ENCODE results near the gene TNFAIP8L1.

DNA sequence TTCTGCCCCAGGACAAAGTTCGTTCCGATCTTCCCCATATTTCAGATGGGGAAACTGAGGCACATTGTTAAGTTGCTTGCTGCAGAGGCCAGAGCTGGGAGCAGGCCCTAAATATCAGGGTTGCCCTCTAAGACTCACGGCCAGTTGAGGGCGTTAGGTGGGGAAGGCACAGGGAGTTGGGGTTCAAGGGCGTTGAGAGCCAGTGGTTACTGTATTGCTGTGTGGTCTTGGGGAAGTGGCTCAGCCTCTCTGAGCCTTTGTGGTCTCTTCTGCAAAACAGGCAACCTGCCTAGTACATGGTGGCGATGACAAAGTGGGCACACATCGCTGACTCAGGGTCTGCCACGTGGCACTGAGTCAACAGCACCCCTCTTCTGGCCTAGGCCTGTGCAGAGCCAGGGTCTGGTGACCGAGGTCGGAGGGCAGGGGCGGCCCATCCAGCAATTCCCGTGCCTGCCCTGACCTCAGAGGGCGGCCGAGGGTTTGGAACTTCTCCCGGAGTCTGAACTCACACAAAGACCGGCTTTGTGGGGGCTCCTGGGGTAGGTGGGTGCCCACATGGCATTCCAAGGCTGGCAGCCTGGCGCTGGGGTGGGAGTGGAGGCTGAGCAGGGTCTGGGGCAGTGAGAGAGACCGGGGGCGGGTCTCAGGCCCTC lies 10.2 kb downstream of the TNFAIP8L1 start:
- TF ChIP-seq, protein P1, sequence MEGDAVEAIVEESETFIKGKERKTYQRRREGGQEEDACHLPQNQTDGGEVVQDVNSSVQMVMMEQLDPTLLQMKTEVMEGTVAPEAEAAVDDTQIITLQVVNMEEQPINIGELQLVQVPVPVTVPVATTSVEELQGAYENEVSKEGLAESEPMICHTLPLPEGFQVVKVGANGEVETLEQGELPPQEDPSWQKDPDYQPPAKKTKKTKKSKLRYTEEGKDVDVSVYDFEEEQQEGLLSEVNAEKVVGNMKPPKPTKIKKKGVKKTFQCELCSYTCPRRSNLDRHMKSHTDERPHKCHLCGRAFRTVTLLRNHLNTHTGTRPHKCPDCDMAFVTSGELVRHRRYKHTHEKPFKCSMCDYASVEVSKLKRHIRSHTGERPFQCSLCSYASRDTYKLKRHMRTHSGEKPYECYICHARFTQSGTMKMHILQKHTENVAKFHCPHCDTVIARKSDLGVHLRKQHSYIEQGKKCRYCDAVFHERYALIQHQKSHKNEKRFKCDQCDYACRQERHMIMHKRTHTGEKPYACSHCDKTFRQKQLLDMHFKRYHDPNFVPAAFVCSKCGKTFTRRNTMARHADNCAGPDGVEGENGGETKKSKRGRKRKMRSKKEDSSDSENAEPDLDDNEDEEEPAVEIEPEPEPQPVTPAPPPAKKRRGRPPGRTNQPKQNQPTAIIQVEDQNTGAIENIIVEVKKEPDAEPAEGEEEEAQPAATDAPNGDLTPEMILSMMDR (IDR thresholded peaks at IDR 0.05; ENCODE audit: low read depth, low read length, missing input control) = no peak
- TF ChIP-seq, protein P2, sequence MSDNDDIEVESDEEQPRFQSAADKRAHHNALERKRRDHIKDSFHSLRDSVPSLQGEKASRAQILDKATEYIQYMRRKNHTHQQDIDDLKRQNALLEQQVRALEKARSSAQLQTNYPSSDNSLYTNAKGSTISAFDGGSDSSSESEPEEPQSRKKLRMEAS (IDR thresholded peaks at IDR 0.05) = no peak
- TF ChIP-seq TAF1 (conservative IDR thresholded peaks at IDR 0.05) (no peak), GABPA (IDR thresholded peaks at IDR 0.05 in 1 of 2, conservative IDR thresholded peaks at IDR 0.05 in 1 of 2) (no peak), SP1 (IDR thresholded peaks at IDR 0.05) (no peak), EGR1 (IDR thresholded peaks at IDR 0.05; ENCODE audit: low read depth in 2 of 2) (no peak), RAD21 (IDR thresholded peaks at IDR 0.05) (no peak), HNF4G (IDR thresholded peaks at IDR 0.05) (no peak), JUND (IDR thresholded peaks at IDR 0.05) (no peak), HNF4A (conservative IDR thresholded peaks at IDR 0.05) (no peak)
- TF ChIP-seq, protein P3, sequence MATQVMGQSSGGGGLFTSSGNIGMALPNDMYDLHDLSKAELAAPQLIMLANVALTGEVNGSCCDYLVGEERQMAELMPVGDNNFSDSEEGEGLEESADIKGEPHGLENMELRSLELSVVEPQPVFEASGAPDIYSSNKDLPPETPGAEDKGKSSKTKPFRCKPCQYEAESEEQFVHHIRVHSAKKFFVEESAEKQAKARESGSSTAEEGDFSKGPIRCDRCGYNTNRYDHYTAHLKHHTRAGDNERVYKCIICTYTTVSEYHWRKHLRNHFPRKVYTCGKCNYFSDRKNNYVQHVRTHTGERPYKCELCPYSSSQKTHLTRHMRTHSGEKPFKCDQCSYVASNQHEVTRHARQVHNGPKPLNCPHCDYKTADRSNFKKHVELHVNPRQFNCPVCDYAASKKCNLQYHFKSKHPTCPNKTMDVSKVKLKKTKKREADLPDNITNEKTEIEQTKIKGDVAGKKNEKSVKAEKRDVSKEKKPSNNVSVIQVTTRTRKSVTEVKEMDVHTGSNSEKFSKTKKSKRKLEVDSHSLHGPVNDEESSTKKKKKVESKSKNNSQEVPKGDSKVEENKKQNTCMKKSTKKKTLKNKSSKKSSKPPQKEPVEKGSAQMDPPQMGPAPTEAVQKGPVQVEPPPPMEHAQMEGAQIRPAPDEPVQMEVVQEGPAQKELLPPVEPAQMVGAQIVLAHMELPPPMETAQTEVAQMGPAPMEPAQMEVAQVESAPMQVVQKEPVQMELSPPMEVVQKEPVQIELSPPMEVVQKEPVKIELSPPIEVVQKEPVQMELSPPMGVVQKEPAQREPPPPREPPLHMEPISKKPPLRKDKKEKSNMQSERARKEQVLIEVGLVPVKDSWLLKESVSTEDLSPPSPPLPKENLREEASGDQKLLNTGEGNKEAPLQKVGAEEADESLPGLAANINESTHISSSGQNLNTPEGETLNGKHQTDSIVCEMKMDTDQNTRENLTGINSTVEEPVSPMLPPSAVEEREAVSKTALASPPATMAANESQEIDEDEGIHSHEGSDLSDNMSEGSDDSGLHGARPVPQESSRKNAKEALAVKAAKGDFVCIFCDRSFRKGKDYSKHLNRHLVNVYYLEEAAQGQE (IDR thresholded peaks at IDR 0.05) = no peak
- TF ChIP-seq, protein P4, sequence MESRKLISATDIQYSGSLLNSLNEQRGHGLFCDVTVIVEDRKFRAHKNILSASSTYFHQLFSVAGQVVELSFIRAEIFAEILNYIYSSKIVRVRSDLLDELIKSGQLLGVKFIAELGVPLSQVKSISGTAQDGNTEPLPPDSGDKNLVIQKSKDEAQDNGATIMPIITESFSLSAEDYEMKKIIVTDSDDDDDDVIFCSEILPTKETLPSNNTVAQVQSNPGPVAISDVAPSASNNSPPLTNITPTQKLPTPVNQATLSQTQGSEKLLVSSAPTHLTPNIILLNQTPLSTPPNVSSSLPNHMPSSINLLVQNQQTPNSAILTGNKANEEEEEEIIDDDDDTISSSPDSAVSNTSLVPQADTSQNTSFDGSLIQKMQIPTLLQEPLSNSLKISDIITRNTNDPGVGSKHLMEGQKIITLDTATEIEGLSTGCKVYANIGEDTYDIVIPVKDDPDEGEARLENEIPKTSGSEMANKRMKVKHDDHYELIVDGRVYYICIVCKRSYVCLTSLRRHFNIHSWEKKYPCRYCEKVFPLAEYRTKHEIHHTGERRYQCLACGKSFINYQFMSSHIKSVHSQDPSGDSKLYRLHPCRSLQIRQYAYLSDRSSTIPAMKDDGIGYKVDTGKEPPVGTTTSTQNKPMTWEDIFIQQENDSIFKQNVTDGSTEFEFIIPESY (IDR thresholded peaks at IDR 0.05) = no peak

All from liver (tissue), 3 donors.